Hippocampal formation (tissue), 2 donors: Measurements from ENCODE around the gene PRKCH.
"Not testable (repeated sequence)": the region's sequence is repeated elsewhere in the genome, so short reads cannot be mapped to it uniquely, and the experiment has no call there.

Source experiments
- DNase-seq, 2 donors: peaks; one replicate each; lab custom pipeline; 2025; lab: John Stamatoyannopoulos, UW

PRKCH gene

GRCh38 chr14:61308198-61308597, 13.2 kb upstream of the PRKCH start:
- no peak for DNase-seq

- DNase-seq: not testable (repeated sequence)
These were observed 12.7 kb upstream of the PRKCH start for GRCh38 chr14:61308701-61309100.

DNA sequence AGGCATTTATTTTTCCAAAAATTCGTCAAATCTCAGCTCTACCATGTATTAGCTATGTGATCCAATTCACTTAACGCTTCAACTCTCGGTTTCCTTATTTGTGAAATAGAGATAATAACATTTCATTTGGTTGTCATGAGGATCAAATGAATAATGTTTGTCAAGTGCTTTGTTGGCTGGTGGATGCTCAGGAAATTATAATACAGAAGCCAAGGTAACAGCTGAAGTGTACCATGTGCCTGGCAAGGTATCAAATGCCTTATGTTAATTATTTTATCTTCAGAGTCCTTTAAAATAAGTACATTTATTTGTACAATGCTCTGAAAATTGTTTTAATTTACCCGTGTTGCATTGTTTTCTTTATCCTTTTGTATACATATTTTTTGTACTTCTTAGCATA, 6.1 kb upstream of the PRKCH start:
- no peak for DNase-seq

DNA sequence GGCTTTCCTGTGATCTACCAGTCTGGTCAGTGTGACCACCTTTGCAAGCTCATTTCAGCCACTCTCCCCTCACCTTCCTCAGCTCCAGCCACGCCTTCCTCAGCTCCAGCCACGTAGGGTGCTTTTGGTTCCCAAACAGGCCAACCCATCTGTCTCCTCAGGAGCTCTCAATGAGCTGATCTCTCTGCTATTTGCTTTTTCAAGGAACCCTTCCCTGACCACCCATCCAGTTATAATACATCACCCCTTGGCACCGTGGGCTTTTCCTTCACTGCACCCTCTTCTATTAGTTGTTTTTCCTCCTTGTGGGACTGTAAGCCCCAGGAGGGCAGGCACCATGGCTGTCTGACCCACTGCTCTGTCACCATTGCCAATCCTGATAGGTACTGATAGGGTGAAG, 2.3 kb upstream of the PRKCH start:
- DNase-seq: no peak

DNA sequence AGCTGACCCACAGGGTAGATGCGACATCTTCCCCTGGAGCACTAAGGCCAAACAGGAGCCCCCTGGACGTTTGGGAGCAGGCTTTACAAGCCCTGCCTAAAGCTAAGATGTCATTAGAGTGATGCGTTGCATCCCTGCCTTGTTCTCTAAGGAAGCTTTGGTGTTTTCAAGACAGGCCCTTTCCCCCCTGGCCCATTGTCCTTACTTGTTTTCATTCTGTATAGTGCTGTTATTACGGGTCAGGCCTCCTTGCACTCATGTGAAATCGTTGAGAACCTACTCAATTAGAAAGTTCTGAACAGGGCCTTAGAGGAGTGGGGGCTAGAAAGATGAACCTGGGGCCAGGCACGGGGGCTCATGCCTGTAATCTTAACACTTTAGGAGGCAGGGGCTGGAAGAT, 1.7 kb upstream of the PRKCH start:
- no peak for DNase-seq

DNA sequence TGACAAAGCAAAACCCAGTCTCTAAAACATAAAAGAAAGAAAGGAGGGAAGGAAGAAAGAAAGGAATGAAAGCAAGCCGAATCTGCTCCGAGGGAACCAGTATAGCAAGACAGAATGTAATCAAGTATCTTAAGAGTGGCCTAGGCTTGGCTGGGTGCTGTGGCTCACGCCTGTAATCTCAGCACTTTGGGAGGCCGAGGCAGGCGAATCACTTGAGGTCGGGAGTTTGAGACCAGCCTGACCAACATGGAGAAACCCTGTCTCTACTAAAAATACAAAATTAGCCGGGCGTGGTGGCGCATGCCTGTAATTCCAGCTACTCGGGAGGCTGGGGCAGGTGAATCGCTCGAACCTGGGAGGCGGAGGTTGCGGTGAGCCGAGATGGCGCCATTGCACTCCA, 1.2 kb upstream of the PRKCH start:
- not testable (repeated sequence) for DNase-seq

DNA sequence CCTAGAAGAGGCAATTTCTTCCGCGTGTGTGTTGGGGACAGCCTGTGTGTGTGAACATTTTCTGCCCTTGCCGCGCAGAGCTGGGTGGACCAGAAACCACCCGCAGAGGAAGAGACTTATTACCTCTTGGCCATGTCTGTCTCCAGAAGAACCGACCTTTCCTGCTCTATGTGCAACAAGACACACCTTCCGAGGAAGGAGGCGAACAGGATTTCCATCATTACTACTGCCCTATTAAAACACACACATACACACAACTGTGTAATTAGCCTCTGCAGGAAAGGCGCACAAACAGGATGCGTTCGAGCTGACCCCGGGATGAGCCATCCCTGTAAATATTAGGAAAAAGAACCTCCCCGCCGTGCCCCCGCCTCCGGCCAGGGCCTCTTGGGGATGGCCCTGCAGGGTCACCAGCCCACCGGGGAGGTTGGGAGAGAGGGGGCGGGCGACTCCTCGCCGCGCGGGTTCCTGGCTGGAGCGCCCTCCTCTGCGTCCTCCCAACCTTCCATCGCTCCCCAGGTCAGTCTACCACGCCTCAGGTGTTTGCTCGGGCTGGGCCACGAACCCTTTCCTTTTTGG, 484 bp upstream of the PRKCH start:
- DNase-seq: no peak

DNA sequence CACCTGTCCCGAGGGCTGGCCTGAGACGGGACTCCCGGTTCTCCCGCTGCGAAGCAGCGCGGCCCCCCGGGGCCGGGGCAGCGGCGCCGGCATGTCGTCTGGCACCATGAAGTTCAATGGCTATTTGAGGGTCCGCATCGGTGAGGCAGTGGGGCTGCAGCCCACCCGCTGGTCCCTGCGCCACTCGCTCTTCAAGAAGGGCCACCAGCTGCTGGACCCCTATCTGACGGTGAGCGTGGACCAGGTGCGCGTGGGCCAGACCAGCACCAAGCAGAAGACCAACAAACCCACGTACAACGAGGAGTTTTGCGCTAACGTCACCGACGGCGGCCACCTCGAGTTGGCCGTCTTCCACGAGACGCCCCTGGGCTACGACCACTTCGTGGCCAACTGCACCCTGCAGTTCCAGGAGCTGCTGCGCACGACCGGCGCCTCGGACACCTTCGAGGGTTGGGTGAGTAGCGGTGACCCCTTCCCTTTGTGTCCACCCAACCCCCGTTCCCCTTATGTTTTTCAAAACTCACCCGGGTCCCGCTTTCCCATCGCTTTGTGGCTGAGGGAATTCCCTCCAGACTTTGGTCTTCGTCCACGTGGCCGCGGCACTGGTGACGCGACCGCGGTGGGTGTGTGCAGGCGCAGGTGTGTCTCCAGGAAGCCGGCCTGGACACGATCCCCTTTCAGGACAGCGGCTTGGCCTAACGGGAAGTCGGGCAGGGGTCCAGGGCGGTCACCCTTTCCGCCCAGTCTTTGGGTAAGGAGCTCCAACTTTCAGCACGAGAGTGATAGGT, 826 bp downstream of the PRKCH start:
- no peak for DNase-seq

DNA sequence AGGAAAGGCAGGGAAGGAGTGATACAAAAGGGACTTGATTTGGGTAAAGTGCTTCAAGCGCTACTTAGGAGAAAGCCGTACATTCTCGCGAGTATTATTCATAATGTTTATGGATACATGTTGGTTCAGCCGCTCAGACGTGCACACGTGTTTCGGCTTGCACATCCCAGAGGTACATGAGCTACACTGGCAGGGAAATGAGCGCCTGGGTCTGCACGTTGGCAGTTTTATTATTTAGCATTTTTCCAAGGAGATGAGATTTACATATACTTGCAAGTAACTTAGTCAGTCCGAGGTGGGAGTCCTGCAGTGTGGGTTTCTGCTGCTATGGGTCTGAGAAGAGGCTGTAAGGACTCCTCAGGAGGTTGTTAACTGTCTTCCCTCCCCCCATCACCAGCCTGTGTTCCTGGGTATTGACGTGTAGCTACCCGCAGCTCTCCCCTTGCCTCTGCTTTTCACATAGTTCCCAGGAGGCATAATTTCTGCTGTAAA, 1.5 kb downstream of the PRKCH start:
- no peak for DNase-seq

- no peak for DNase-seq
These were observed 2.6 kb downstream of the PRKCH start for GRCh38 chr14:61323970-61324369.

- no peak for DNase-seq
These were observed 3.8 kb downstream of the PRKCH start for GRCh38 chr14:61325166-61325565.

- DNase-seq: no peak
These were observed 4.8 kb downstream of the PRKCH start for GRCh38 chr14:61326146-61326545.

DNA sequence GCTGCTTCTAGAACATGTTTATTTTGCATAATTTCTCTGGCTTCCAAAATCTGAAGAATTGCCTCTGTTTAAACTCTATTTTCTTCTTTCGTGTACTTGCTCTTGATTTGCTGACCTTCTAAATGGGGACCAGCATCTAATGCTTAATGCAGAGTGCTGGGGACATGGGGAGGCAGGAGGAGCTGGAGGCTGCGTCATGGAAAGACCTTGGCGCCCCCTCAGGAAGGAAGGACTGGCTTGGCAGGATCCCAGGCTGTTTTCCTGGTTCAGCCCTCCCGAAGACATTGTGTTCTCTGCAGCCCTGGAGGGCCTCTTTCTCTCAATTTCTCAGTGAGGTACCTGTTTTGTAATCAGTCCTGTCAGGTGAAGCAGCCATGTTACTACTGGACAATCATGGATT, 5.5 kb downstream of the PRKCH start:
- DNase-seq: no peak

GRCh38 chr14:61328626-61329262, 7.4 kb downstream of the PRKCH start:
- DNase-seq: no peak

GRCh38 chr14:61329478-61330051, 8.2 kb downstream of the PRKCH start:
- DNase-seq: no peak

GRCh38 chr14:61330511-61330910, 9.1 kb downstream of the PRKCH start:
- no peak for DNase-seq

DNA sequence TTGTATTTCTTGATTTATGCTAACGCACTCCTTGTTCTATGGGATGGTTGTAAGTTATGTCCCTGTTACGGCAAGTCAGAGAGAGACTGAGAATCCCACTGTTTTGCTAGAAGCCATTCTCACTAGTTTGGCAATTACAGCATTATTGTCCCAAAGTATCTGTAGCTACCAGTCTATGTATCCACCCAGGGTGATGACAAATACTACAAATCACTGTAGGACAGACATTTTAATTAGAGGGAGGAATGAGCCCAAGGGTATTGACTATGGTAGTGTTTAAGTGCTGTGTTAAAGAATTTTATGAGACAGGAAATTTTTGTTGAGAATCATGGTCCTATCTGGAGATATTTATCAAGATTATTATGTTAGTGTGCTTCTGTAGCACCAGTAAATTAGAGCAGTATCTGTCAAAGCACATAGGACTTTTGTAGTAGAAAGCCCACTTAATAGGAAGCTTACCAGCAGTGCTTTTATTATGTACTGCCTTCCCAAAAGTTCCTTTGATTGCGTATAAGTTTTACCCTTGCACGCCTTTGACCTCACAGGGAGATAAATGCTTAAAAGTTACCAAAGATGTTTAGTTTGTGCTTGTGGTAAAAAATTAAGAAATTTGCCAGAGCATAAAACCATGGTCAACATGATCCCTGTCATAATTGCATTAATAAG, 10.7 kb downstream of the PRKCH start:
- DNase-seq: no peak

GRCh38 chr14:61332658-61333029, 11.3 kb downstream of the PRKCH start:
- DNase-seq: no peak

GRCh38 chr14:61333087-61333486, 11.7 kb downstream of the PRKCH start:
- DNase-seq: no peak

DNA sequence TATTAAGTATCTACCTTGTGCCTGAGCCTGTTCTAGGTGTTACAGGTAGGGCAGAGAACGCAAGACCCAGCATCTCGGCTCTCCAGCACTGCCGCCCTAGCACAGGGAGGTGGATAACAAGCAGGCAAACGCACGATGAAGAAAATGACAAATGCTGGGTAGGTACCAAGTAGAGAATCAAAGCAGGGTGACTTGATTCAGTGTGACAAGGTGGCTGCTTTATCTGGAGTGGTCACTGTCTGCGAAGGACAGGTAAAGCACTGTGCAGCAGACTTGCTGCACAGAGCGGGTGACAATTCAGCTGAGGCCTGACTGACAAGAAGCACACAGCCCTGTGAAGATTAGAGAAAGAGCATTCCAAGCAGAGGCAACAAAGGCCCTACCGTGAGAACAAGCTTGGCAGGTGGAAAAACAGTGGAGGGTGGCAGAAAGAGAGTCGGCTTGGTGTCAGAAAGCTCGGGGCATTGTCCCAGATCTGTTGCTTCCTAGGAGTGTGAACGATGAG, 12.9 kb downstream of the PRKCH start:
- DNase-seq: no peak

GRCh38 chr14:61335049-61335448, 13.7 kb downstream of the PRKCH start:
- DNase-seq: no peak

- DNase-seq: no peak
These were observed 14.4 kb downstream of the PRKCH start for GRCh38 chr14:61335671-61336275.
